GM10847 (cell line): ENCODE measurements around the gene INAVA.

ENCODE experiments used
- POLR2A ChIP-seq: IDR thresholded peaks from 2 replicates; pipeline ENCODE4 v1.6.1; 2011; ENCODE audit not compliant: insufficient read length; ENCODE audit errors: extremely low read depth

The INAVA gene, protein sequence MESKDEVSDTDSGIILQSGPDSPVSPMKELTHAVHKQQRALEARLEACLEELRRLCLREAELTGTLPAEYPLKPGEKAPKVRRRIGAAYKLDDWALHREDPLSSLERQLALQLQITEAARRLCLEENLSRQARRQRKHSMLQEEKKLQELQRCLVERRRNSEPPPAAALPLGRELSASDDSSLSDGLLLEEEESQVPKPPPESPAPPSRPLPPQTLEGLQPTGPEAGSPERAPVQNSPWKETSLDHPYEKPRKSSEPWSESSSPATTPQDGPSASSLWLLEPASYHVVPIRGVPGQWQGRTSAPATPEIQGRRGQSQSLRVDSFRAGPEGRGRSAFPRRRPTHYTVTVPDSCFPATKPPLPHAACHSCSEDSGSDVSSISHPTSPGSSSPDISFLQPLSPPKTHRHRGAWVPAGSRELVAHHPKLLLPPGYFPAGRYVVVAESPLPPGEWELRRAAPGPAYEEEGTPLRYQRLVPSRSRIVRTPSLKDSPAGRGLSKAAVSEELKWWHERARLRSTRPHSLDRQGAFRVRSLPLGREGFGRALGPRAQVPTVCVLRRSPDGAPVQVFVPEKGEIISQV

GRCh38 chr1:200894712-200895442, at the start of gene INAVA:
TSS of gene INAVA (plus strand) at chr1:200894900. CDS start at chr1:200898401, 3,501 bp downstream.
- TF ChIP-seq POLR2A: no peak

GRCh38 chr1:200845360-200845759, 49.3 kb upstream of the INAVA start:
- TF ChIP-seq POLR2A: no peak

GRCh38 chr1:200846398-200846797, 48.3 kb upstream of the INAVA start:
- no peak for TF ChIP-seq POLR2A

DNA sequence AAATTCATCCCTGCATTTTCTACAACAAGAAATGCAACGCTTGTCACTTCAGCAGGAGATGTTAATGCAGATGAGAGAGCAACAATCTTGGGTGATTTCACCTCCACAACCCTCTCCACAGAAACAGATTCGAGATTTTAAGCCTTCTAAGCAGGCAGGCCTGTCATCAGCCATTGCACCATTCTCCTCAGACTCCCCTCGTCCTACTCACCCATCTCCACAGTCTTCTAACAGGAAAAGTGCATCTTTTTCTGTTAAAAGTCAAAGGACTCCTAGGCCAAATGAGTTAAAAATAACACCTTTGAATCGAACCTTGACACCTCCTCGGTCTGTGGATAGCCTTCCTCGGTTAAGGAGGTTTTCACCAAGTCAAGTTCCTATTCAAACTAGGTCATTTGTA, 45.3 kb upstream of the INAVA start:
- TF ChIP-seq POLR2A: no peak

- no peak for TF ChIP-seq POLR2A
Measured at GRCh38 chr1:200850554-200850953, 44.1 kb upstream of the INAVA start.

DNA sequence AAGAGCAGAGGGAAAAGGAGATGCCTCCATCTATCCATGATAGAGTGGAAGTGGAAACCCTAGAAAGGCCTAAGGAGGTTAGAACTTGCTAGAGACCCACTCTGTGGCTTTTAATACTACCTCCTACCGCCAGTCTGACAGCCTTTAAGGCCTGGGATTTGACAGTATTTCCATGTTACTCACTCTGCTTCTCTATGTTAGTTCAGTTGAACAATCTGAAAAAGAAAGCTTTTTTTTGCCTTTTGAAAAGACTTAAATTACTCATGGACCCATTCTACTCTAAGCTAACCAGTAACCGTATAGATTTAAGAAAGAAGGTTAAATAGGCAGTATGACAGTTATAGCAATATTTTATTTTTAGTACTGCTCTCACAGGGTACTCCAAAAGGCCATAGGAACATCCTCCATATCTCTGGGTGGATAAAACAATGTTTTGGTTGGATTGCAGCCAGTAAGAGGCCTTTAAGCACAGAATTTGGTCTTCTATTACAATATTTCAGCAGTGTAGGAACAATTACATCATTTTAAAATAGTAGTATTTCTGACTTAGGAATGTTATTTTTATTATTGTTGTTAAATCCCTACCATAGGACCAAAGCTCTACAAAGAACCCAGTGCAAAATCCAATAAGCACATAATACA, 37.9 kb upstream of the INAVA start:
- TF ChIP-seq POLR2A: no peak

DNA sequence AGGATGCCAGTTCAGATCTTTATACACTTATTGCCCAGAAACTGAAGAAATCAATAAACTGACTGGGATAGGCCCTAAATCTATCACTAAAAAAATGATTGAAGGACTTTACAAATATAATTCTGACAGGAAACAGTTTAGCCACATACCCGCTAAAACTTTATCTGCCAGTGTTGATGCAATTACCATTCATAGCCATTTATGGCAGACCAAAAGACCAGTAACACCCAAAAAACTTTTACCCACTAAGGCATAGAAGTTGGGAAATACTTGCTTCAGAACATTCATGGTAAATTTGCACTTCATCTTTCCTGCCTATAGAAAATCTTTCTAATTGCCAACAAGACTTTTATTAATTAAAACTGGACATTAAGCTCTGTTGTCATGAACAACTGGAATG, 36.9 kb upstream of the INAVA start:
- TF ChIP-seq POLR2A: no peak

DNA sequence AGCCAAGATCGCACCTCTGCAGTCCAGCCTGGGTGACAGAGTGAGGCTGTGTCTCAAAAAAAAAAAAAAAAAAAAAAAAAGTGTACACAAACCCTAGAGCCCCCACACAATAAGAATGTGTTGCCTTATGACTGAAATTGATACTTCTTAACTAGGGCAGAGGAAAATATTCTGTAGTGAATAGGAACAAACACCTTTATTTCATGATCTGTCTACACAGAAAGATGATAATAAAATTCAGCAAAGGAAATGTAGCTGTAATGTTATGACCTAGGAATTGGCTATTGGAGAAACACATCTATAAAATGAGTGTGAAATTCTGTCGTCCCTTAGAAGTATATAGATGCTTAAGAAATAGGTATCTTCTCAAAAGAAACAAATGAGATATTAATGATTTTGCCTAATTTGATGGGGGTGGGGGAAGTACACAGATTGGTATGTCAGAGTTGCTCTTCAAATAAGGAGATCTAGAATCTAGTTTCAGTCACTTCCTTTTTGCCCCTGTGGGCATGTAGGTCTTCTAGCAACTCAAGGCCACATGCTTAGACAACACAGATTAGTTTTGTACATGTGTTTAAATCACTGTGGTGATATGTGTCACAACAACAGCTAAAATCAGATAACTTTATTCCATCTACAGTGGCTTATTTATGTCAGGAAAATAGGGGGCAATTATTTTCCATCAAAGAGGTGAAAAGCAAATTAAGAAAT, 32.6 kb upstream of the INAVA start:
- no peak for TF ChIP-seq POLR2A

GRCh38 chr1:200862713-200863415, 31.8 kb upstream of the INAVA start:
- no peak for TF ChIP-seq POLR2A

- no peak for TF ChIP-seq POLR2A
Measured at GRCh38 chr1:200866116-200866515, 28.6 kb upstream of the INAVA start.

- no peak for TF ChIP-seq POLR2A
Measured at GRCh38 chr1:200866521-200866920, 28.2 kb upstream of the INAVA start.

DNA sequence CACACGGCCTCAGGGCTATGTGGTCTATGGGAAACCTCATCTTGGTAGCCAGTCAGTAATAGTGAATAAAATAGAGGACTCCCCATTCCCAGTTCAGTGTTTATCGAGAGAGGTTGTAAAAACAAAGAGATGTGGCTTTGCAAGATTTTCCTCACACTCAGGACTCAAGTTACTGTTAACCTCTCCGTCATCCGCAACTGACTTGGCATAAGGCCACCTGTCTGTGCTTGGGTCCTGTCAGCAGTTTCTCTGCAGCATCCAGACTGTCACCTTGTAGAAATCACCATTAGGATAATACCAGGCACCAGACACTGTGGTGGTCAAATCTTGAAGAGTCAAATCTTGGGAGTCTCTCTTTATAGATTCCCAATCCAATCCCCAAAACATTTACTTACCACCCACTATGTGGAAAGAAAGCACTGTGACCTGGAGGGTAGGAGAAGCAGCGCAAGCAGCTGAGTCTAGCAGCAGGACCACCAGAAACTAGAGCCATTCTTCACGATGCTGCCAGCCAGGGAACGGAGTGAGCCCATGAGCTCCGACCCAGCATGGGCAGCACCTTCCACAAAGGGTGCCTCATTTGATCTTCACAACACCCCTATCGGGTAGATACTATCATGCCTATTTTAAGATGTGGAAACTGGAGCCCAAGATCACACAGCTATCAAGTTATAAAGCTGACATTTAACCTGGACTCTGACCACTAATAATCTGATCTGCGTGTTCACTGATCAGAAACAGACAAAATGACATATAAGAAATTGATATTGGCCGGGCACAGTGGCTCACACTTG, 27.5 kb upstream of the INAVA start:
- TF ChIP-seq POLR2A: no peak

GRCh38 chr1:200869376-200869752, 25.3 kb upstream of the INAVA start:
- no peak for TF ChIP-seq POLR2A
